ENCODE data around the gene DCAF16. TPM values are rescaled to one million over a fixed set of nuclear protein-coding genes. Genes with fewer than 3 reads are reported as not detected.
A peak's percentile ranks its signal among the peaks of the same experiment; 100 is the strongest.

DCAF16 gene
- total RNA-seq, 2 experiments from 2014 or later = 42.4 to 44.5 TPM

DNA sequence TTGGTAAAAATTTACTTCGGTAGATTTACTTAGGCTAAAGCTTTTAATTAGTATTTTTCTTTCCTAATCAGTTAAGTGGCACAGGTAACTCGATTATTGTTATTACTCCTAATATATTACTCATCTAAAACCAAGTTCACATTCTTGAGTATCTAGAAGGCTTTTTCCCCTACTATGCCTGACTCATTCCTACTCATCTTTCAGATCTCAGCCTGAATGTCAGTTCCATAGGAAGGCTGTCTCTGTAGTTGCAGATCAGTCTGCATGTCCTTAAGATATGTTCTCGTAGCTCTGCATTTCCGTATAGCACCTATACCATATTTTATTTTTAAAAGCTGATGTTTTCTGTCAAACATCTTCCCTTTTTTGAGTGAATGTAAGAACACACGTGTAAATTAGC lies 23.2 kb downstream of the DCAF16 start:
- intact Hi-C loops (cut with micrococcal nuclease) = no loop called here
- no peak overlapping the region for H3K27ac Mint-ChIP-seq
- H3K4me1 Mint-ChIP-seq (ENCODE audit: low read depth) = peaks cover 16% of the 10 kb centered on the region
- ATAC-seq (no peak), DNase-seq (no peak)
- POLR2A ChIA-PET = interaction anchor here (1.0 kb wide), 1 partner anchor 23 kb away, joined by 3 read pairs; the partner anchor contains the start of genes DCAF16 and NCAPG
- H3K36me3 Mint-ChIP-seq (ENCODE audit: low read depth) = peaks cover 7% of the 10 kb centered on the region
- CTCF ChIA-PET = interaction anchor here (2.0 kb wide), 1 partner anchor 238 kb away, joined by 9 read pairs; no protein-coding TSS in a partner anchor
- H3K27me3 Mint-ChIP-seq = peaks cover 3% of the 10 kb centered on the region
- H3K9me3 Mint-ChIP-seq = no peaks in the 10 kb centered on the region
- TF ChIP-seq, protein P1, sequence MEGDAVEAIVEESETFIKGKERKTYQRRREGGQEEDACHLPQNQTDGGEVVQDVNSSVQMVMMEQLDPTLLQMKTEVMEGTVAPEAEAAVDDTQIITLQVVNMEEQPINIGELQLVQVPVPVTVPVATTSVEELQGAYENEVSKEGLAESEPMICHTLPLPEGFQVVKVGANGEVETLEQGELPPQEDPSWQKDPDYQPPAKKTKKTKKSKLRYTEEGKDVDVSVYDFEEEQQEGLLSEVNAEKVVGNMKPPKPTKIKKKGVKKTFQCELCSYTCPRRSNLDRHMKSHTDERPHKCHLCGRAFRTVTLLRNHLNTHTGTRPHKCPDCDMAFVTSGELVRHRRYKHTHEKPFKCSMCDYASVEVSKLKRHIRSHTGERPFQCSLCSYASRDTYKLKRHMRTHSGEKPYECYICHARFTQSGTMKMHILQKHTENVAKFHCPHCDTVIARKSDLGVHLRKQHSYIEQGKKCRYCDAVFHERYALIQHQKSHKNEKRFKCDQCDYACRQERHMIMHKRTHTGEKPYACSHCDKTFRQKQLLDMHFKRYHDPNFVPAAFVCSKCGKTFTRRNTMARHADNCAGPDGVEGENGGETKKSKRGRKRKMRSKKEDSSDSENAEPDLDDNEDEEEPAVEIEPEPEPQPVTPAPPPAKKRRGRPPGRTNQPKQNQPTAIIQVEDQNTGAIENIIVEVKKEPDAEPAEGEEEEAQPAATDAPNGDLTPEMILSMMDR (IDR thresholded peaks at IDR 0.05) = no peak
- no peak overlapping the region for H3K4me3 Mint-ChIP-seq

DNA sequence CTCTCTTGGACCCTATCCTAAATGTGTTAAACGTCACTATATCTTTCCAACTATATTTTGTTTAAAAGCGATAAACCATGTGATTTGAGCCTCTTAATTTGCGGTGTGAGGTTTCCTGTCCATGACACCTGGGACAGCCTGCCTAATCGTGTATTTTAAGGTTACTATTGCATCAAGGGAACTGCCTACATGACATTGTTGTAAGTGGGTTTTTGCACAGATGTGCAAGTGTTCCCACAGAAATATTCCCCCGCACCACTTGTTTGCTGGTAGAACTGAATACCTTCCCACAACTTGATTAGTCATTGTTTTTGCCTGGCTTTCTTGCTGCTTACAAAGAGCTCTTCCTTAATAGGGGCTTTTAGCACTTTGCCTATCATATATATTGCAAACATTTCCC lies 24.0 kb downstream of the DCAF16 start:
- DNase-seq (peak; percentile 10), ATAC-seq (no peak)
- Mint-ChIP-seq H3K36me3 (ENCODE audit: low read depth) (peaks cover 3% of the 10 kb centered on the region), H3K9me3 (no peaks in the 10 kb centered on the region), H3K27me3 (peaks cover 10% of the 10 kb centered on the region), H3K4me1 (ENCODE audit: low read depth) (peaks cover 23% of the 10 kb centered on the region), H3K4me3 (no peak overlapping the region), H3K27ac (no peak overlapping the region)
- TF ChIP-seq, protein P1 (IDR thresholded peaks at IDR 0.05) = no peak
- intact Hi-C loops (cut with micrococcal nuclease) = no loop called here
- ChIA-PET CTCF (interaction anchor here (2.0 kb wide), 1 partner anchor 237 kb away, joined by 9 read pairs; no protein-coding TSS in a partner anchor), POLR2A (interaction anchor here (1.0 kb wide), 1 partner anchor 24 kb away, joined by 3 read pairs; the partner anchor contains the start of genes DCAF16 and NCAPG)

DNA sequence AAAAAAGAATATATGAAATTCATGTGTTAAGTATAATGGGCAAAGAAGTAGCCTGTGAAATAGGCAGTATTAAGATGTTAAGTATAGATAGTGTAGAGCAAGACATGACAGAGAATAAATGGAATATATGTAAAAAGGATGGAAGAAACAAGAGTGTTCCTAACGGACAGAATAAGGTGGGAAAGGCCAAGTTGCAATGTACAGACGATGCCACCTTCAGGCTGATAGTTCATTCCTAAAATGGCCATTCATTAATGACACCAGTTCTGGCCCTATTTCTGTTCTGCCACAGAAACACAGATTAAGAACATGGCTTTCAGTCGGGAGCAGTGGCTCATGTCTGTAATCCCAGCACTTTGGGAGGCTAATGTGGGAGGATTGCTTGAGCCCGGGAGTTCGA lies 24.7 kb downstream of the DCAF16 start:
- Mint-ChIP-seq H3K27me3 (peaks cover 13% of the 10 kb centered on the region), H3K36me3 (ENCODE audit: low read depth) (no peaks in the 10 kb centered on the region), H3K4me1 (ENCODE audit: low read depth) (peaks cover 24% of the 10 kb centered on the region), H3K27ac (no peak overlapping the region), H3K9me3 (no peaks in the 10 kb centered on the region), H3K4me3 (no peak overlapping the region)
- TF ChIP-seq, protein P1 (IDR thresholded peaks at IDR 0.05) = no peak
- no peak for DNase-seq
- no peak for ATAC-seq
- intact Hi-C loops (cut with micrococcal nuclease) = no loop called here
- ChIA-PET CTCF (interaction anchor here (2.0 kb wide), 1 partner anchor 237 kb away, joined by 9 read pairs; no protein-coding TSS in a partner anchor), POLR2A (no interaction called here)

DNA sequence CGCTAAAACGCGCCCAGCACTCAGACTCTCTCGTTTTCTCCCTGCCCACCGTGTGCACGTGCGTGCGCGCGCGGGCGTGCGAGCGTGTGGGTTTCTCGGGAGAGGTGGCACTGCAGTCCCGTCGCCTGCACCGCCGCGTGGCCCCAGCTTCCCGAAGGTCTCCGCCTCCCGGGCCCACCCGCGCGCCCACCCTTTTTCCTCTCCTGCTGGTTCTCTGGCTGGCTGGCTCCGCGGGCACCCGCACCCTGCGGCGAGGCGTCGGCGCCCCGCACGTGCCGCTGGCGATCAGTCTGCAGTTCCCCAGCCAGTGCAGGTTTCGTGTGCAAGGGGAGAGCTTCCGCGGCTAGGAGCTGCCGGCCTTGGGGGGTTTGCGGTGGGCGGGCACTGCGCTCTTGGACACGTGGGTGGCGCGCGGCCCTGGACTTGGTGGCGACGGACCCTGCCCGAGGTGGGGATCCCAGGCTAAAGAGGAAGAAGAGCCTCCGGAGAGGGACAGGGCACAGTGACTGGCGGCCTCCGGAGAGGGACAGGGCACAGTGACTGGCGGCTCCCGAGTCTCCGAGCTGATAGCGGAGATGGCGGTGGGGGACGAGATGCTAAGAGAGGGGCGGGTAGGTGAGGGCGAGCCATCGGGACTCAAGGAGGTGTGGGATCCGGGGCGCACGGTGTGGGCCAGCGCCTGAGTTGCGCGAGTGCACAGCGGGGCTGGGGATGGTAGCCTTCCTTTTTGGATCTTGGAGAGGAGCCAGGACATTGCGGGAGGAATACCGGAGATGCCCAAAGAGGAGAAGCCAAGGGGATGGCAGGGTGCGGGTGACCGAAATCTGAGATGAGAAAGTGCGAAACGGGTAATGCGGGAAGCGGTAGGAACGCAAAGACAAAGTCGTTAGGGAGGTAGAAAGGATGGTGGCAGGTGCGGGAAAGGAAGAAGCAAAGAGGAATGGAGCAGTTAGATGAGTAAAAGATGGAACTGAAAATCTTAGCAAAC lies 29.0 kb downstream of the DCAF16 start, which contains the start of gene FAM184B:
Gene FAM184B (minus strand): TSS at position 322 of the 988 bp plus-strand sequence. CDS start 322 bp downstream, outside the sequence.
- Mint-ChIP-seq H3K27me3 (peaks cover 36% of the 10 kb centered on the region), H3K4me3 (peak within 1 kb of the TSS; percentile 47), H3K4me1 (ENCODE audit: low read depth) (peaks cover 15% of the 10 kb centered on the region), H3K9me3 (no peaks in the 10 kb centered on the region), H3K27ac (no peak within 1 kb of the TSS), H3K36me3 (ENCODE audit: low read depth) (no peaks in the 10 kb centered on the region)
- DNase-seq (peak; percentile 23), ATAC-seq (peak; percentile 27)
- intact Hi-C loops (cut with micrococcal nuclease) = no loop called here
- TF ChIP-seq, protein P1 (IDR thresholded peaks at IDR 0.05) = no peak
- POLR2A ChIA-PET = no interaction called here
- CTCF ChIA-PET = interaction anchor here (1.4 kb wide), 1 partner anchor 233 kb away, joined by 5 read pairs; no protein-coding TSS in a partner anchor

Measured in activated CD8-positive, alpha-beta T cell treated with anti-CD3 and anti-CD28 coated beads for 36 hours (primary cell).